Right lung (tissue), 5 donors: ENCODE results near the gene DAB1. TPM values are rescaled to one million over a fixed set of nuclear protein-coding genes. Genes with fewer than 3 reads are reported as not detected.
"Not testable (repeated sequence)": the region's sequence is repeated elsewhere in the genome, so short reads cannot be mapped to it uniquely, and the experiment has no call there.

Source experiments
- DNase-seq, 2 donors: peaks; one replicate each; pipeline ENCODE4 v3.0.0-alpha.2; 2013
- polyA plus RNA-seq, 5 donors: library from polyadenylated mRNA; unstranded; fragments of 120-200 nt; gene quantifications; one replicate each; pipeline versions ENCODE4 v1.2.1 to v1.2.3, GENCODE V29; 2013; ENCODE audit warnings: inconsistent platforms in 1 of 5, low replicate concordance in 1 of 5; ENCODE audit not compliant: insufficient read length in 5 of 5, insufficient read depth in 1 of 5

Gene DAB1
- polyA plus RNA-seq, 5 donors: 0.72 to 1.5 (median 0.87) TPM

DNA sequence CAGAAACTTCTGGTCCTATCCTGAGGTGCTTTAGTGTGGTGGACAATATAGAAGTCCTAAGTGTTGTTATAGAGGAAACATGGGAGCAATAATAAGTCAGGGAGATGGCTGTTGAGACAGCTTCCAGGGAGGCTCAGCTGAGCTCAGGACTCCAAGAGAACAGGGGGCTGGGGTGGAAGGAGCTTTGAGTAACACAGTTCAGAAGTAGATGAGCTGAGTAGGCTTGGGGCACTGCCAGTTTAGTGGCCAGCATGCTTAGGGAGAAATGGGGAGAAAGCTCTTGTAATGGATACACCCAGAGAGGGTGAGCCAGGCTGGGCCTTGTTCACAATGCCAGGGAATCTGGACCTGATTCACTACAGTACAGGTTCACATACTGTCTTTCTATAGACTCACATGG, 201.6 kb downstream of the DAB1 start:
- no peak for DNase-seq

DNA sequence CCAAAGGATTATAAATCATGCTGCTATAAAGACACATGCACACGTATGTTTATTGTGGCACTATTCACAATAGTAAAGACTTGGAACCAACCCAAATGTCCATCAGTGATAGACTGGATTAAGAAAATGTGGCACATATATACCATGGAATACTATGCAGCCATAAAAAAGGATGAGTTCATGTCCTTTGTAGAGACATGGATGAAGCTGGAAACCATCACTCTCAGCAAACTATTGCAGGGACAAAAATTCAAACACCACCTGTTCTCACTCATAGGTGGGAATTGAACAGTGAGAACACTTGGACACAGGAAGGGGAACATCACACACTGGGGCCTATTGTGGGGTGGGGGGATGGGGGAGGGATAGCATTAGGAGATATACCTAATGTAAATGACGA, 203.0 kb downstream of the DAB1 start:
- DNase-seq: not testable (repeated sequence)

DNA sequence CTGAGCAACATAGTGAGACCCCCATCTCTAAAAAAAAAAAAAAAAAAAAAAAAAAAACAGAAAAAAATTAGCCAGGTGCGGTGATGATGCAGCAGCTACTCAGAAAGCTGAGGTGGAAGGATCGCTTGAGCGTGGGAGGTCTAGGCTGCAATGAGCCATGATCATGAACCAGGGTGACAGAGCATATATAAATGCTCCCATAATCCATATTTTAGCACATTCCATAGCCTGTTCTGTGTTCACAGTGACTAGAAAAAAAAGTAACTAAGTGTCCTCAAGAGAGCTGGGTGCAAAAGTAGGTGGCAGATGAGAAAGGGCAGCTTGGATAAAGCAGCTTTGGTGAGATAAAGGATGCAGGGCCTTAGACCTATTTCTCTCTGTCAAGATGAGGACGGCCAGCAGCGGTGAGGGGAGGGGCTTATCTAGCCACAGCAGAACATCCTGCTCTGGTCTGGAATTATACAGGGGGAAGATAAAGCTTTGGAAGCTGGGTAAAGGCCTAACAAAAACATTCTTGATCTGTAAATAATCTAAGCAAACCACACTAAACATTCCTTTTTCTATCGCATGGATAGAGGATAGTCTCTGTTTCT, 205.3 kb downstream of the DAB1 start:
- no peak for DNase-seq

DNA sequence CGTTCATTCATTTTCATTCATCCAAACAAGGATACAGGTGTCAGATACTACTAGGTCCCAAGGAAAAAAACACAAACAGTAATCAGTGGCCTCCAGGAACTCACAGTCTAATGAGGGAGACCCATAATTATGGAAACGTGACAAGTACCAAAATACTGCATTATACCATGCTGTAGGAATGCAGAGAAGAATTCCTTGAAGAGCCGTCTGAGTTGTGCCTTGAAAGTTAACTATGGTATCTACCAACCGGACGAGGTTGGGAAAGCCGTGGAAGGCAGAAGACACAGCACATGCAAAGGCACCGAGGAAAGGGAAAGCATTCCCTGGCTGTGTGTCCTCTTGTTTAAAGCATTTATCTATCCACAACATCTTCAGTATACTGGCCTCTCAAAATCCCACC, 206.0 kb downstream of the DAB1 start:
- no peak for DNase-seq

DNA sequence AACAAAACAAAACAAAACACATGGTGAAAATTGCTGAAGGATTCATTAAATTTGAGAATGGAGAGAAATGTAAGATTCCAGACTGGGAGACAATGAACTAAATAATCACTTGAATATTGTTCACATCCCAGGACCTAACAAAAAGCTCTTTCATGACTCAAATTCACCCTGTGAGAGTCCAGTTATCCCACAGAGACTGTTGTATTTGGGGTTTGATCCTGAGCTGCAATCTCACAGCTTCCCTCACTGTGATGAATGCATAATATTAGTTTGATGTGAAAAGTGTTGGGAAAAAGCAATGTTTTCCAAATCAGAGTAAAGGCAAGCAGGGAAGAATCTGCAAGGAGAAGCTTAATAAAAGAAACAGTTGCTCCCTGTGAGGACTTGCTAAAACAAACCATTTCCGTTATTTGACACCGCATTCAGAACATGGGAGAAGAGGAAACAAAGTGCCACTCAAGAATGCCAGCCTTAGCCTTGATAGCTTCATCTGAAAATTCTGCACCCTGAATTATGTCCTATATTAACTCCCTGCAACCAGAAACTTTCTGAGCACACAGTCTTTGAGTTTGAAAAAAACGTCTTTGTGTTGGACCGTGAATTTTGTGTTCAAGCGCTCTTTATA, 208.8 kb downstream of the DAB1 start:
- DNase-seq: no peak

DNA sequence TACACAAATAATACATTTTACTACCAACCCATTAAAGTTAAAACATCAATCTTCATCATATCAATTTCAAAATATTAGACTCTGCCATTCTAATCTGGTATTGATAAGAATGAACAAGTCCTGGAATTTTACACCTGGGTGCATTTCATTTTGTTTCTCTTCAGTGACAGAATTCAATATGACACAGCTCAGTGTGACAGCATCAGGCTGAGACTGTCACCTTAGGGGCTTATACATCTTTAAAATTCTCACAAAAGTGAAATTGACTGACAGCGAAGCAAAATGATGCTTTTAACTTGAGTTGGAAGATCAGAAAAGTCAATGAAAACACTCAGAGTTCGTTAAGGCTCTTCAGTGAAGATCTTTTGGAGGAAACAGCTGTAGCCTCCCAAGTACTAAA, 213.0 kb downstream of the DAB1 start:
- DNase-seq: no peak

DNA sequence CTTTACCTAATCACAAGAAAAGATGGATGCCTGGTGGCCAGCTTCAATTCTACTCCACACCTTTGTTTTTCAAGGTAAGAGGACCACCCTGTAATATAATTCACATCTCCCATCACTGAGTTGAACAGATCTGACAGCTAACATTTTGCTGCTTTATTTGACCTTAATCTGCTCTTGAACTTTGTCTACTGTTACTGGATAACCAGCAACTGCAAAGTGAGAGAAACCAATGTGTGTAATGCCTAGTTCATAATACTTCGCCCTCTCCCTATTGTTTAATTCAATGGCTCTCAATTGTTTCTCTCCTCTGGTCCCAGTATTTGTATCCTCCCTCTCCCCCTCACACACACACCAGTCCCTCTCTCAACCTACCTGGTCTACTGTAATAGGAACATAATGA, 214.4 kb downstream of the DAB1 start:
- DNase-seq: no peak

DNA sequence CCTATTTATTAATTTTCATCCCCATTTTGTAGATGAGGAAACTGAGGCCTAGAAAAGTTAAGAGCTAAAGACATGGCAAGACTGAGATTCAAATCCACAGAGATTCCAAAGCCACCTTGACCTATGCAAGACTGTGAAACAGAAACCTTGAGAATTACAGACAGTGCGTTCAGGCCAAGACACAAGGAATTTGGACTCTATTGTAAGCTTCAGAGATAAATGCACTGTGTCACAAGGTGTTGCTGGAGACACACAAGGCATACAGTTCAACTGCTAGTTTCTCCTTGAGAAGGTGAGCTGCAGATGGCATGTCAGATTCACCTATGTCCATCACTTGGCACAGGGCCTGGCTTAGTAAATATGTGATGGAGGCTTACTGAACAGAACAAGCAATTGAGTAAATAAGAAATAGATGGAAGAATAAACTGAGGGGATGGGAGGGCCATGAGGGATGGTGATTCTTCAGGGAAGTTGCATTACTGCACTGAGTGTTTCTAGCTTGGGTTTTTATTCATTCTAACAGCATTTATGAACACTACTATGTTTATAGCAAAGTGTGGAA, 215.0 kb downstream of the DAB1 start:
- no peak for DNase-seq

DNA sequence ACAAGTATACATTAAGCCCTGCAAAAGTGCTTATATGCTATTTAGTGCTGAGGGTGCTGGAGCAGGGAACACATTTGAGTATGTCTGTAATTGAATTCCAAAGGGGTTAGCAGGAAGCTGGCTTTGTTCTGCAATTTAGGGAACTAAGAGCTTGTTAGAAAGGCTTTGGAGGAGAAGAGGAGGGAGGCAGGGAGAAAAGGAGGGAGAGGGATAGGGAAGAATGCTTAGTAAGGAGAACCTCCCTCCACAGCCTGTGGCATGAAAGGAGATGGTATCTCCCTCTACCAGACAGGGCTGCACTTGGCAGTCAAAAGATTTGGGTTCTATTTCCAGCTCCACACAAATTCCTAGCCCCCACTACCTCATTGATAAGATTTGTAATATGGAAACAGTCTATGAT, 217.8 kb downstream of the DAB1 start:
- DNase-seq: no peak

DNA sequence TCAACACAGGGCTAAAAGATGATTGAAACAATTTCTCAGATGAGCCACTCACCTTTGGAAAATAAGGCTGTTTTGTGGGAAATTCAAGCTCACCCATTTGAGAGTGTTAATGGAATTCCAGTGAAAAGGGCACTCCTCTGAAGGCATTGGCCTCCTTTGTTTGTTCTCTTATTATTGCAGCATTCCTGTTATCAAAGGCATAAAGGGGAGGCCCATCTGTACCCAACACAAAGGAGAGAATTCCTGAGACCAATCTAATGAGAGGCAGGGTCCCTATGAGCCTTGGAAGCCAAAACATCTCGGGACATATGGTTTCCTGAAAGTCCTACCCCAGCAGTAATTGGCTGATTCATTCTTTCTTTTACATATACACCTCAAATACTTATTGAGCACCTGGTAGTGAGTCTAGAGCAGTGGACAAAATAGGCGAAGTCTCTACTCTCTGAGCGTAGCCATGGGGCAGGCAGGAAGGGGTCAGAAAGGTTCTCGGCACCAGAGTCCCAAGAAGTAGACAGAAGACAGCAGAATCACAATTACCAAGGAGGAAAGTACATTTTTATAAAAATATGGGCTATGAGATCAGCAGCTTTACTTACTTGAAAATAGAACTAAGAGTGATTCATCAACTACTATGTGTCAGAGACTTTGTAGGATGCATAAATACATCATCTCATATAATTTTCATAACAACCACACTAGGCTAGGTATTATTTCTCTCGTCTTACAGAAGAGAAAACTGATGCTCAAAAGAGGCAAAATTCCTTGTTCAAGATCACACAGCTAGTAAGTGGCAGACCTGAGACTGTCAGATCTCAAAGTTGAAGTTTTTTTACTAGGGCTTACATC, 218.7 kb downstream of the DAB1 start:
- DNase-seq: no peak

DNA sequence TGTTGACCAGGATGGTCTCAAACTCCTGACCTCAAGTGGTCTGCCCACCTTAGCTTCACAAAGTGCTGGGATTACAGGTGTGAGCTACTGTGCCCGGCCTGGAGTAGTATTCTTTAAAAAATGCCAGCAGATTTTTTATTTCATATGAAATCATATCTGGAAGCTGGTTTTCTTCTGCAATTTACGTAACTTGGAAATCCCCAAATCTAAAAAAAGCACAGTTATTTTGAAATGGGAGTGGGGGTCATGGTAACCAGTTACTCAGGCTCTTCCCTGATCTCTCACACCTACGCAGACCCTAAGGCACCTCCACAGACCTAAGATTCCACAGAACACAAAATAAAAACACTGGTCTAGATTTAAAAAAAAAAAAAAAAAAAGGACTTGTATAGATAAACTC, 219.8 kb downstream of the DAB1 start:
- DNase-seq: no peak

DNA sequence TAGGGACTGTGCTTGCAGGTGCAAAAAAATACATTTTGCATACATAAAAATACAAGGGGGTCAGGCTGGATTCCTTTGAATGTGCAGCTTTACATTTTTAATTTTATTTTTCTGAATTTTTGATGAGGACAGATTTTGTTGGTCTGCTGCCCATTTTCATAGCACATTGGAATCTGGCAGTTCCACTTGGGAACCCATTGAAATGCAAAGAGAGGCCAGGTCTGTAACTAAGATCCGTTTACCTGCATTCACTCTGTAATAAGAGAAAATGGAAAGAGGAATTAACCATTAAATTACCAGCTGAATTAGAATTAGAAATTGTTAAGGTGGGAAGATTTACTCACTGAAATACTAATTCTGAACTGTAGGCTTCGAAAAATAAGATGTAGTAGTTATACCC, 221.6 kb downstream of the DAB1 start:
- DNase-seq: no peak

DNA sequence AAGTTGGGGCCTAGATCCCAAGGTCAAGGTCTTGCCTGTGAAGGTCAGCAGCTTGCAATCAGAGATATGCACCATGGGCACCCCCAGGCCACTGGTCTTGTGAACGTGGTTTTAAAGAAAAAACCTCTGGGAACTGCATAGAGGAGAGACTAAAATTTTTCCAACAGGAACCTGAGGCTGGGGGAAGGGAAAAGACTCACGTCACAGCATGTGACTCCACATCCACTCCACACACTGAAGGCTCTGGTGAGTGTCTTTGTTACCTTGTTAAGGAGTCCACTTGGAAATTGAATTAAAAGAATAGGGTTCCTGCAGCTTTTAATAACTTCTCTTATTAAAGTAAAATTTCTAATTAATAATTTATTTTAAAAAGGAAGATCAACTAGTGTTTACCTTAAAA, 224.9 kb downstream of the DAB1 start:
- no peak for DNase-seq

DNA sequence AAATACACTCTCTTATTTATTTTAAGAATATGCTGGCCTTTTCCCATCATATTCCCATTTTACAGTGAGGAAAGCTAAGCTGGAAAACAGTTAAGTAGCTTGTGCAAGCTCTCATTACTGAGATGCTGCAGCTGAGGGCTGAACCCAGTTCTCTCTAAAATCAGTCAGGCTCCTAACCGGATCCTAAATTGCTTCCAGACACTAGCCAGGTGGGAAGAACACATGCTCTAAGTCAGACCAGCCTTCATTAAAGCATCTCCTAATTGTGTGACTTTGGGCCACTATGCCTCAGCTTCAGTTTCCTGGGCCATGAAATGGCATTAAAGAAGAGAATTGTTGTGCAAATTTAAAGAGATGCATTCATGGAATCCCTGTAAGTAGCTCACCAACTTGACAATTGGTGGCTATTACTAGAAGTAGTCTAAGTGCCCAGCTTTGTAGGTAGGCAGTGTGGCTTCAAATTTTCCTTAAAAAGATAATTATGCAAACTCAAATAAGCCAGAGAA, 228.4 kb downstream of the DAB1 start:
- no peak for DNase-seq

DNA sequence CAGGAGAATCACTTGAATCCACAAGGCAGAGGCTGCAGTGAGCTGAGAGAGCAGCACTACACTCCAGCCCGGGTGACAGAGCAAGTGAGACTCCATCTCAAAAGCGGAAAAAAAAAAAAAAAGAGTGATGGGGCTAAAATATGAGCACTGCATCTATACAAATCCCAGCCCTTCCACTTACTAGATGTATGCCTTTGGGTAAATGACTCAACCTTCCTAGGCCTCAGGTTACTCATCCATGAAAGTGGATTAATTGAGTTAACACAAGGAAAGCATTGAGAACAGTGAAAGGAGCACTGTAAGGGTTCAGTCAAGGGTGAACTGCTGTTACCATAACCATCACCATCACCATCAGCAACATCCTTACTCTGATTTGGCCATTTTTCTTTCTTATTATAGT, 231.6 kb downstream of the DAB1 start:
- no peak for DNase-seq

DNA sequence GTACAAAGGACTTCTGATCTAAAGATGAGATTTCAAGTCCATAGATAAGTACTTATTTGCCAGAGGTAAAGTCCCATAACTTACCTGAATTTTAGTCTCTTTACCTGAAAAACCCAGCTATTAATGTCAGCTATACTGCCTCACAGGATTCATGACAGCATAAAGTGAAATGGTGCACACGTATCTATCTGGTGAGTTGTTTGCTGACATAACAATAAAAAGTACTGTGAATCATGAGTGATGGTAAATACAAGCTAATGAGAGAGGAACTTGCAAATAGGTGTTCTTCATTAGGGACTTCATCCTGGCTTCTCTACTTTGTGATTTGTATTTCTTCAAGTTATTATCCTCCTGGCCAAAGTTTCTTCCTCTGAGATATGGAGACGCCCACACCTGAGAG, 233.0 kb downstream of the DAB1 start:
- DNase-seq: no peak

DNA sequence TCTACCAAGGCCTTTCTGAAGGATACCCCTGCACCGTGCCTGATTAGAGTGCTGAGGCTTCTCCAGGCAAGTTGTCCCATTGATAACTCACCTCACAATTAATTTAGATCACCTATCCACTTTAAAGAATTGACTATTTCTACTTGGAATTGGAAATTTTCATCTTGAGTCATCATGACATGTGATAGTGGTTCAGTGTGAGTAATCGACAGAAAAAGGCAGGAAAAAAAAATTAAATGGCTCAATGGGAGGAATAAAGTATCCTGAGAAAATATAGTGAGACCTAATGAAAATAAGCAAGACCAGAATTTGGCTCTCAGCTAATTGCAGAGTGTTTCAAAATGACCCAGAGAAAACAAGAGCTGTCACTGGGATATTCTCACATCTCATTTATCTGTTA, 235.7 kb downstream of the DAB1 start:
- no peak for DNase-seq

DNA sequence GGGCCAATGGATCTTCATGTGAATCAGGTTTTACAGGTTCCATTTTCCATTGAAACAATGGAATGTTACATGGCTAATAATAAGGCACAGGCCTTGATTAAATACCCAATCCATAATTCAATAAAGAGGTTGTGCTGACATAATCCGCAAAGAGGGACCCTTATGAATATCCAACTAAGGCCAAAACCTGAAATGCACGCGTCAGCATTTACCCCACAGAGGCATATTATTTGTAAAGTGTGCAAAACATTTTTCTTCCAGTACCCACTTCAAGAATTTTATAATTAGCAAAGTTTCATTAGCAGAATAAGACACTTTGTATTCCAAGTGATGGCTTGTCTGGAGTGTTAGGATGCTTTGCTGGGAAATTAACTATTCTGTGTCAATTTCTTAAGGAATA, 237.4 kb downstream of the DAB1 start:
- no peak for DNase-seq

DNA sequence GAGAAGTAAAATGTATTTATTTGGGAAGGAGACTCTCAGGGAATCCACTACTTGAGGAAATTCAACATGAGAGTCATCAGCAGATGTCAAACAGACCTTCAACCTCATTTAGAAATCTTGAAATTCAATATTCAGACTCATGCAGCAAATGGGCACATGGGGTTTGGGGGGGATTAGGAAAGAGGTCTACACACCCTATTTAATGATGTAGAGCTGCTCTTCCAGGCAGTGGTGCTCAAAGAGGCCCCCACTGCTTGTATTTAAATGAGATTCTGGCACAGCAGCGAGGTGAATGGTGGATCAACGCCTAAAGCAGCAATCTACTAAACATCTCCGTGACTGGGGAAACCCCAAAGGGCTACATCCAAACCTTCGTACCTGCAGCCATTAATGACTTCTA, 244.9 kb downstream of the DAB1 start:
- no peak for DNase-seq

DNA sequence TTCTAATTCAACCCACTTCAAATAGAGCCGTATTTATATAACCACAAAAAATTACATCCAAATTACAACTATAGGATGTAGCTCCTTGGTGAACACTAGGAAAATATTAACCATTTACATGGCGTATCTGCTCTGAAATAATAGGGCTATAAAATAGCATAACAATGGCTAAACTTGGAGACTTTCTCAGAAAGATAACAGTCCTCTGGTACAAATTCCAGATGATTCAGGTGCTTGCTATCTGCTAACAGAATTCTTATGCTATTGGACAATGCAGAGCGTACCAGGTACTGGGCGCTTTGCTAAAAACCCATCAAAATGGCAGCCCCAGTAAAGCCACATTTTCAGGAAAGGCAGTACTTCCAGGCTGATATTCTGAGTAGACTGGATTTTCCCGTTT, 248.4 kb downstream of the DAB1 start:
- no peak for DNase-seq

DNA sequence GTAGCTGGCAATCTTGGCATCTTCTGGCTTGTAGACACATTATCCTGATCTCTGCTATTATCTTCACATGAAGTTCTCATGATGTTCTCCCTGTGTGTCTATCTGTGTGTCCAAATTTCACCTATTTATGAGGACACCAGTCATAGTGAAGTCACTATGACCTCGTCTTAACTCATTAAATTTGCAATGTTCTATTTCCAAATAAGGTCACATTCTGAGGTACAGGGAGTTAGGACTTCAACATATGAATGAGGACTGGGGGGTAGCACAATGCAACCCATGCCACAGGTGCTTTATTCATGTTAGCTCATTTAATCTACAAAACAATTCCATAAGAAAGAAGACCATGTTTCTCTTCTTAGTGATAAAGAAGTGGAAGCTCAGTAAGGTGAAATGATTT, 251.8 kb downstream of the DAB1 start:
- DNase-seq: no peak

DNA sequence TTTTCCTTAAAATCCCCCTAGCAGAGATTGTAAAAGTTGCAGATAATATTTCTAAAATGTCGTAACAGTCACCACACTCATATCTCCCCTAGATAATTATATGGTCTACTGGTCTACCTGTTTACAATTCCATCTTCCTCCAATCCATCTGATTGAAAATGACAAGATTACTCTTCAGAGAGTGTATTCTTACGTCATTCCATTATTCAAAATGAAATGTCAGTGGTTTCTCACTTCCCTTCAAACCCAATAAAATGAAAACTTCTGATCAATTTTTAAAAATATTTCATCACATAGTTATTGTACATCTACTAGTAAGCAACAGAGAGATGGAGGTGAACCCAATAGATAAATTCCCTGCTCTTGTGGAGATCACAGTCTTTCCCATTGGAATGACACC, 255.9 kb downstream of the DAB1 start:
- DNase-seq: no peak

DNA sequence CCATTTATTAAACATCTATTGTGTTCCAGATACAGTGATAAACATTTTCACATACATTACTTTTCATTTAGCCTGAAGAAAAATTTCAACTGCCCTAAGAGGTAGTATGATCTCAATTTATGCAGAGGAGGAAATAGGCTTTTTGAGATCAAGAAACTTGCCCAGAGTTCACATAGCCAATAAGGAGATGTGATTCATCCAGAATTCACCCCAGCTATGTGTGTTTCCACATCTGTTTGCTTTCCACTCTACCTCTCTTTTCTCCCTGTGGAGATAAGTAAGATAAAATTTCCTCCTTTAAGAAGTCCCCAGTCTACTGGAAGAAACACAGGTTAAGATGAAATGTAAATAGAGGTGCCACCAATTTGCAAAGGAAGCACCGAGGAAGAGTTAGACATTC, 258.3 kb downstream of the DAB1 start:
- DNase-seq: no peak
